GM23248 (cell line): ENCODE measurements around the gene CCDC188. TPM values are rescaled to one million over a fixed set of nuclear protein-coding genes. Genes with fewer than 3 reads are reported as not detected.

Source experiments
- DNase-seq: peaks from one replicate; pipeline ENCODE4 v3.0.0-alpha.2; 2015
- H2AFZ ChIP-seq: fragments of 200-600 bp; sonication (generic); 2 replicates; pipeline ENCODE4 v1.6.1; 2016; ENCODE audit warnings: antibody characterized with exemption
- H3F3A ChIP-seq: fragments of 200-600 bp; sonication (generic); 2 replicates; pipeline ENCODE4 v1.6.1; 2016; ENCODE audit warnings: mild to moderate bottlenecking, antibody characterized with exemption, mixed run types; ENCODE audit not compliant: insufficient read depth
- H3K27ac ChIP-seq: fragments of 200-600 bp; sonication (generic); 2 replicates; pipeline ENCODE4 v1.5.1; 2016; ENCODE audit warnings: mild to moderate bottlenecking
- H3K27me3 ChIP-seq: fragments of 200-600 bp; sonication (generic); replicated peaks from 2 replicates; pipeline ENCODE4 v1.6.1; 2016; ENCODE audit warnings: mild to moderate bottlenecking; ENCODE audit not compliant: insufficient read depth
- H3K36me3 ChIP-seq: fragments of 200-600 bp; sonication (generic); 2 replicates; pipeline ENCODE4 v1.6.1; 2016; ENCODE audit warnings: low read depth, mild to moderate bottlenecking
- H3K4me1 ChIP-seq: fragments of 200-600 bp; sonication (generic); 2 replicates; pipeline ENCODE4 v1.6.1; 2016; ENCODE audit warnings: mild to moderate bottlenecking; ENCODE audit not compliant: insufficient read depth
- H3K4me2 ChIP-seq: fragments of 200-600 bp; sonication (generic); one replicate; pipeline ENCODE4 v1.6.1; 2016; ENCODE audit warnings: mild to moderate bottlenecking; ENCODE audit not compliant: unreplicated experiment
- H3K4me3 ChIP-seq: fragments of 200-600 bp; sonication (generic); 2 replicates; pipeline ENCODE4 v1.5.1; 2016; ENCODE audit warnings: mild to moderate bottlenecking
- H3K79me2 ChIP-seq: fragments of 200-600 bp; sonication (generic); 2 replicates; pipeline ENCODE4 v1.6.1; 2016; ENCODE audit warnings: mild to moderate bottlenecking; ENCODE audit not compliant: insufficient read depth
- H3K9ac ChIP-seq: fragments of 200-600 bp; sonication (generic); 2 replicates; pipeline ENCODE4 v1.6.1; 2016; ENCODE audit warnings: mild to moderate bottlenecking
- H3K9me2 ChIP-seq: fragments of 200-600 bp; sonication (generic); 2 replicates; pipeline ENCODE4 v1.6.1; 2016; ENCODE audit warnings: mixed run types, mild to moderate bottlenecking, moderate library complexity; ENCODE audit not compliant: insufficient read depth
- H3K9me3 ChIP-seq: fragments of 200-600 bp; sonication (generic); one replicate; pipeline ENCODE4 v1.6.1; 2017; ENCODE audit warnings: low read depth
- H4K20me1 ChIP-seq: fragments of 200-600 bp; sonication (generic); 2 replicates; pipeline ENCODE4 v1.6.0; 2016; ENCODE audit not compliant: insufficient read depth
- EZH2 ChIP-seq: fragments of 200-600 bp; sonication (generic); IDR thresholded peaks from 2 replicates; pipeline ENCODE4 v1.6.1; 2018; ENCODE audit warnings: antibody characterized with exemption, mild to moderate bottlenecking; ENCODE audit not compliant: insufficient read depth, poor library complexity, severe bottlenecking
- EZH2phosphoT487 ChIP-seq: fragments of 200-600 bp; sonication (generic); IDR thresholded peaks from 2 replicates; pipeline ENCODE4 v1.6.1; 2018; ENCODE audit warnings: antibody characterized with exemption, moderate library complexity, mild to moderate bottlenecking, low read depth; ENCODE audit not compliant: insufficient read depth
- WGBS, 2 experiments: methylation state at CpG; one replicate each; pipeline ENCODE4 v1.1.6; 2015 to 2017; ENCODE audit warnings: low lambda C conversion rate in 2 of 2, low coverage in 1 of 2; ENCODE audit errors: missing lambda C conversion rate in 2 of 2; 5-methylcytosine and 5-hydroxymethylcytosine counted together
- in situ Hi-C: fragments of 300-500 bp; cut with MboI; formaldehyde crosslinking; loops from 2 replicates; pipeline ENCODE4 v1.15.0; 2020
- microRNA-seq: library from miRNA; unstranded; fragments of <30 nt; microRNA quantifications from one replicate; pipeline ENCODE4, GENCODE V29; 2016; ENCODE audit warnings: borderline number of aligned reads
- polyA plus RNA-seq: library from polyadenylated mRNA; unstranded; fragments of >200 nt; fragmentation: Nextera tagmentation; extraction: Ambion mirVana; gene quantifications from 2 replicates; pipeline ENCODE4 v1.2.1, GENCODE V29; 2016
- small RNA-seq: library from RNA; depleted of rRNA; stranded (forward); fragments of <200 nt; gene quantifications from one replicate; pipeline ENCODE3, GENCODE V24; 2014; ENCODE audit warnings: low read depth, low replicate concordance
- total RNA-seq: library from RNA; depleted of rRNA; stranded (reverse); fragments of >200 nt; shearing (Covaris generic); gene quantifications from 2 replicates; pipeline ENCODE4 v1.2.3, GENCODE V29; 2014; rRNA removed

The CCDC188 gene
- total and polyA plus RNA-seq, 2 experiments from 2014 or later: 1.2 to 1.8 TPM

- no peak overlapping the region for H3K4me2 ChIP-seq
These were observed 45.2 kb downstream of the CCDC188 start for GRCh38 chr22:20105456-20106204.

GRCh38 chr22:20102203-20102780 lies 48.6 kb downstream of the CCDC188 start:
- Histone ChIP-seq H3K9ac (no peak overlapping the region), H4K20me1 (no peaks in the 10 kb centered on the region), H3K27me3 (no peaks in the 10 kb centered on the region), H3F3A (0 out of 2 replicates have a peak, but pooled peaks cover under 1% of the 10 kb centered on the region), H3K9me3 (no peaks in the 10 kb centered on the region), H3K36me3 (peaks cover 26% of the 10 kb centered on the region), H3K27ac (no peak overlapping the region), H3K4me1 (no peaks in the 10 kb centered on the region), H2AFZ (no peak overlapping the region), H3K9me2 (no peaks in the 10 kb centered on the region), H3K4me2 (no peak overlapping the region), H3K4me3 (no peak overlapping the region), H3K79me2 (peaks cover 83% of the 10 kb centered on the region)
- no peak for DNase-seq
- 94 to 96% methylated on average over 12 of the region's 12 CpGs for WGBS, 2 experiments
- TF ChIP-seq EZH2 (no peak), EZH2phosphoT487 (no peak)
- in situ Hi-C loops: no loop called here

More at GRCh38 chr22:20105456-20106204, 45.2 kb downstream of the CCDC188 start:
- Histone ChIP-seq H3F3A (peaks cover 4% of the 10 kb centered on the region), H3K9me3 (no peaks in the 10 kb centered on the region), H3K79me2 (peaks cover 57% of the 10 kb centered on the region), H2AFZ (no peak overlapping the region), H4K20me1 (no peaks in the 10 kb centered on the region), H3K4me3 (no peak overlapping the region), H3K36me3 (peaks cover 22% of the 10 kb centered on the region), H3K27me3 (no peaks in the 10 kb centered on the region), H3K9me2 (no peaks in the 10 kb centered on the region), H3K9ac (no peak overlapping the region), H3K27ac (no peak overlapping the region), H3K4me1 (no peaks in the 10 kb centered on the region)
- WGBS, 2 experiments: 91 to 94% methylated on average over 7 of the region's 7 CpGs
- in situ Hi-C loops: no loop called here
- TF ChIP-seq EZH2 (no peak), EZH2phosphoT487 (no peak)
- DNase-seq: no peak

GRCh38 chr22:20101638-20102037 lies 49.2 kb downstream of the CCDC188 start:
- DNase-seq: no peak
- no peak overlapping the region for H3K4me2 ChIP-seq
- no peaks in the 10 kb centered on the region for H3K9me2 ChIP-seq
- no peak overlapping the region for H3K9ac ChIP-seq
- no peak overlapping the region for H3K4me3 ChIP-seq
- H3K36me3 ChIP-seq: peaks cover 31% of the 10 kb centered on the region
- 88 to 89% methylated on average over 8 of the region's 8 CpGs for whole genome bisulfite sequencing, 2 experiments
- H4K20me1 ChIP-seq: no peaks in the 10 kb centered on the region
- peaks cover 7% of the 10 kb centered on the region; the same call in 1 of the 2 replicates for H3F3A ChIP-seq
- in situ Hi-C loops: no loop called here
- no peak overlapping the region for H3K27ac ChIP-seq
- TF ChIP-seq EZH2phosphoT487: no peak
- TF ChIP-seq EZH2: no peak
- H2AFZ ChIP-seq: no peak overlapping the region
- no peaks in the 10 kb centered on the region for H3K27me3 ChIP-seq
- H3K9me3 ChIP-seq: no peaks in the 10 kb centered on the region
- H3K79me2 ChIP-seq: peaks cover 90% of the 10 kb centered on the region
- H3K4me1 ChIP-seq: no peaks in the 10 kb centered on the region

- H3K4me1 ChIP-seq: no peaks in the 10 kb centered on the region
- no peak overlapping the region for H3K9ac ChIP-seq
- H3K9me2 ChIP-seq: no peaks in the 10 kb centered on the region
- no peak overlapping the region for H2AFZ ChIP-seq
- H3K4me3 ChIP-seq: no peak overlapping the region
- WGBS, 2 experiments: 99 to 100% methylated on average over 6 of the region's 6 CpGs
- no peaks in the 10 kb centered on the region for H3K27me3 ChIP-seq
- DNase-seq: no peak
- no peaks in the 10 kb centered on the region for H3K9me3 ChIP-seq
- H3K4me2 ChIP-seq: no peak overlapping the region
- TF ChIP-seq EZH2 (no peak), EZH2phosphoT487 (no peak)
- peaks cover 9% of the 10 kb centered on the region; the same call in 1 of the 2 replicates for H3F3A ChIP-seq
- no peaks in the 10 kb centered on the region for H4K20me1 ChIP-seq
- peaks cover 93% of the 10 kb centered on the region for H3K79me2 ChIP-seq
- H3K36me3 ChIP-seq: peaks cover 49% of the 10 kb centered on the region
- no peak overlapping the region for H3K27ac ChIP-seq
- in situ Hi-C loops: no loop called here
These were observed 51.6 kb downstream of the CCDC188 start for GRCh38 chr22:20099099-20099711.

Small RNA genes within 50 kb of the gene (microRNA-seq; reads per million reads assigned to microRNA genes)
- not detected for gene MIR6816

Small RNA genes within 50 kb of the gene (small RNA-seq; reads per million reads assigned to genes)
- gene MIR6816 (not detected), gene RF00599 (not detected)

Other genes starting within 250 kb of the CCDC188 start
- 423 and 490 TPM in 2 replicates for gene COMT, start 209.3 kb downstream of the CCDC188 start, total RNA-seq
- gene COMT, start 209.3 kb downstream of the CCDC188 start, polyA plus RNA-seq: 508 and 537 TPM in 2 replicates
- 20.1 and 38.4 TPM in 2 replicates for gene TXNRD2, start 209.2 kb downstream of the CCDC188 start, total RNA-seq
- gene TXNRD2, start 209.2 kb downstream of the CCDC188 start, polyA plus RNA-seq: 24.8 and 25.7 TPM in 2 replicates
- 4.0 and 7.5 TPM in 2 replicates for gene ARVCF, start 134.2 kb downstream of the CCDC188 start, total RNA-seq
- gene ARVCF, start 134.2 kb downstream of the CCDC188 start, polyA plus RNA-seq: 1.1 and 1.2 TPM in 2 replicates
- 41.9 and 45.0 TPM in 2 replicates for gene TANGO2, start 129.9 kb downstream of the CCDC188 start, total RNA-seq
- 27.3 and 33.5 TPM in 2 replicates for gene TANGO2, start 129.9 kb downstream of the CCDC188 start, polyA plus RNA-seq
- gene DGCR8, start 70.8 kb downstream of the CCDC188 start, total RNA-seq: 24.9 and 28.7 TPM in 2 replicates
- 14.0 and 14.2 TPM in 2 replicates for gene DGCR8, start 70.8 kb downstream of the CCDC188 start, polyA plus RNA-seq
- 195 and 233 TPM in 2 replicates for gene RANBP1, start 35.0 kb downstream of the CCDC188 start, total RNA-seq
- gene RANBP1, start 35.0 kb downstream of the CCDC188 start, polyA plus RNA-seq: 252 and 253 TPM in 2 replicates
- 72.0 and 79.0 TPM in 2 replicates for gene TRMT2A, start 33.8 kb downstream of the CCDC188 start, total RNA-seq
- 38.1 and 42.2 TPM in 2 replicates for gene TRMT2A, start 33.8 kb downstream of the CCDC188 start, polyA plus RNA-seq
- 18.7 and 22.8 TPM in 2 replicates for gene ZDHHC8, start 19.3 kb downstream of the CCDC188 start, total RNA-seq
- gene ZDHHC8, start 19.3 kb downstream of the CCDC188 start, polyA plus RNA-seq: 13.0 and 16.1 TPM in 2 replicates
- gene RTN4R, start 117.3 kb upstream of the CCDC188 start, total RNA-seq: 1.4 TPM in 1 of 2 replicates, not detected in the other
- 0.25 and 0.47 TPM in 2 replicates for gene RTN4R, start 117.3 kb upstream of the CCDC188 start, polyA plus RNA-seq
- 73.3 and 84.6 TPM in 2 replicates for gene DGCR6L, start 169.0 kb upstream of the CCDC188 start, total RNA-seq
- 111 and 114 TPM in 2 replicates for gene DGCR6L, start 169.0 kb upstream of the CCDC188 start, polyA plus RNA-seq
- 8.0 and 11.5 TPM in 2 replicates for gene ZNF74, start 243.1 kb upstream of the CCDC188 start, total RNA-seq
- 3.7 TPM in 2 replicates for gene ZNF74, start 243.1 kb upstream of the CCDC188 start, polyA plus RNA-seq